Stimulated activated CD4-positive, alpha-beta T cell treated with anti-CD3 and anti-CD28 coated beads, Interleukin-15, amount 100 ng/mL, for 48 hours (primary cell): Measurements from ENCODE around the gene CALM1.

ENCODE experiments used
- DNase-seq, 2 donors: peaks; one replicate each; pipeline ENCODE4 v3.0.0-alpha.2; 2020; ENCODE audit warnings: low read depth in 2 of 2

The CALM1 gene

GRCh38 chr14:90408713-90409112 is 11.9 kb downstream of the CALM1 start:
- no peak for DNase-seq

- DNase-seq, result no peak
Observed at GRCh38 chr14:90409209-90409730, 12.4 kb downstream of the CALM1 start.

GRCh38 chr14:90412058-90412457 is 15.2 kb downstream of the CALM1 start:
- DNase-seq, result no peak

- DNase-seq, result no peak
Observed at GRCh38 chr14:90416720-90417119, 19.9 kb downstream of the CALM1 start.

GRCh38 chr14:90418053-90418452 is 21.2 kb downstream of the CALM1 start:
- no peak for DNase-seq

GRCh38 chr14:90419200-90419599 is 22.4 kb downstream of the CALM1 start:
- no peak for DNase-seq

- no peak for DNase-seq
Observed at GRCh38 chr14:90421001-90421631, 24.3 kb downstream of the CALM1 start.

GRCh38 chr14:90421632-90422020 is 24.8 kb downstream of the CALM1 start:
- DNase-seq, result no peak

GRCh38 chr14:90423166-90423565 is 26.3 kb downstream of the CALM1 start:
- no peak for DNase-seq

GRCh38 chr14:90424075-90424474 is 27.2 kb downstream of the CALM1 start:
- DNase-seq, result no peak

- no peak for DNase-seq
Observed at GRCh38 chr14:90424686-90425372, 28.0 kb downstream of the CALM1 start.

- DNase-seq, result no peak
Observed at GRCh38 chr14:90425373-90425879, 28.6 kb downstream of the CALM1 start.

GRCh38 chr14:90426031-90426540 is 29.3 kb downstream of the CALM1 start:
- no peak for DNase-seq

GRCh38 chr14:90426663-90427062 is 29.8 kb downstream of the CALM1 start:
- DNase-seq, result no peak

- no peak for DNase-seq
Observed at GRCh38 chr14:90427848-90428426, 31.1 kb downstream of the CALM1 start.

- no peak for DNase-seq
Observed at GRCh38 chr14:90428676-90429075, 31.8 kb downstream of the CALM1 start.

- no peak for DNase-seq
Observed at GRCh38 chr14:90429236-90429635, 32.4 kb downstream of the CALM1 start.

- DNase-seq, result no peak
Observed at GRCh38 chr14:90429754-90430153, 32.9 kb downstream of the CALM1 start.

- no peak for DNase-seq
Observed at GRCh38 chr14:90434370-90435020, 37.7 kb downstream of the CALM1 start.

- DNase-seq, result no peak
Observed at GRCh38 chr14:90438841-90439240, 42.0 kb downstream of the CALM1 start.

GRCh38 chr14:90440021-90440451 is 43.2 kb downstream of the CALM1 start:
- DNase-seq, result no peak

GRCh38 chr14:90440592-90440991 is 43.8 kb downstream of the CALM1 start:
- no peak for DNase-seq
